Prostate gland (tissue), 2 donors: ENCODE results near the gene PDGFC. TPM values are rescaled to one million over a fixed set of nuclear protein-coding genes. Genes with fewer than 3 reads are reported as not detected.

Experiments used
- DNase-seq: peaks from one replicate; pipeline ENCODE4 v3.0.0-alpha.2; 2019; ENCODE audit warnings: low spot score
- H3K27ac ChIP-seq, 2 donors: fragments of 200-600 bp; sonication (generic); 2 replicates each; pipeline ENCODE4 v1.5.1; 2017 to 2019
- H3K27me3 ChIP-seq: fragments of 200-600 bp; sonication (generic); replicated peaks from 2 replicates; pipeline ENCODE4 v1.5.1; 2019; ENCODE audit not compliant: insufficient read depth
- H3K36me3 ChIP-seq, 2 donors: fragments of 200-600 bp; sonication (generic); 1 replicate in 1 of 2; 2 replicates in 1 of 2; pipeline versions ENCODE4 v1.5.1 to v1.8.1; 2017 to 2019
- H3K4me1 ChIP-seq: fragments of 200-600 bp; sonication (generic); replicated peaks from 2 replicates; pipeline ENCODE4 v1.5.1; 2019
- H3K4me3 ChIP-seq, 2 donors: fragments of 200-600 bp; sonication (generic); 2 replicates each; pipeline ENCODE4 v1.5.1; 2017 to 2019
- H3K9me3 ChIP-seq: fragments of 200-600 bp; sonication (generic); 2 replicates; pipeline ENCODE4 v1.5.1; 2017
- POLR2A ChIP-seq: fragments of 450-650 bp; IDR thresholded peaks from one replicate; pipeline ENCODE4 v1.6.1; 2016; ENCODE audit warnings: antibody characterized with exemption, mild to moderate bottlenecking
- POLR2AphosphoS5 ChIP-seq: sonication (generic); formaldehyde crosslinking; IDR thresholded peaks from one replicate; pipeline ENCODE4 v1.6.1; 2017; ENCODE audit warnings: antibody characterized with exemption
- WGBS: methylation state at CpG from one replicate; pipeline ENCODE4 v1.1.5; 2018; 5-methylcytosine and 5-hydroxymethylcytosine counted together
- intact Hi-C: fragments of 100-400 bp; cut with DNase I; formaldehyde crosslinking; loops from one replicate; pipeline ENCODE4 v1.14.2; 2022
- total RNA-seq, 2 donors: library from RNA; depleted of rRNA; stranded (reverse); fragments of >200 nt; gene quantifications; one replicate each; pipeline ENCODE4 v1.1.0, GENCODE V29; 2016
- TF ChIP-seq, protein P1 (sequence below), 4 experiments: fragments of 200-600 bp in 2 of 4; fragments of 450-650 bp in 2 of 4; sonication (generic) in 2 of 4; IDR thresholded peaks; 1 replicate in 3 of 4; 2 replicates in 1 of 4; pipeline ENCODE4 v1.5.1; 2016 to 2019; ENCODE audit warnings: antibody characterized with exemption in 4 of 4, mild to moderate bottlenecking in 2 of 4, moderate library complexity in 2 of 4

The PDGFC gene
- total RNA-seq, 2 donors from 2014 or later = 18.6 to 36.8 TPM

DNA sequence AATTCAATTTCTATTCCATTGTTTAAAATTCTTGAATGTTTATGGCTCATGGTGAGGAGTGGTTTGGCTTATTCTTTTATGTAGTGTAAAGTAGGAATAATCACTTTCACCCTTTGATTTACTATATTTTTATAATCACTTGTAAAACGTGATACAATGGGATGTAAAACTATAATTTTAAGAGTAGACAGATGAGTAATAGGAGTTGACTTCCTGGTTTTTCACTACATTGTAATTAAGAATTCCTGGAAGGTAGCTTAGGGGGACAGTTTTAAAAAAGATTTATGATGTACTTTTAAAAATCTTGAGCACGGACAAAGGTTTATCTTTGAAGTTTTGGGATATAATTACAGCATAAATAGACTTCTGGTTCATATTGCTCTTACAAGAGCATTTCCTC is 65.3 kb downstream of the PDGFC start:
- Histone ChIP-seq H3K4me3 (no peak overlapping the region), H3K4me1 (no peaks in the 10 kb centered on the region), H3K36me3 (no peaks in the 10 kb centered on the region), H3K27ac (no peak overlapping the region), H3K27me3 (no peaks in the 10 kb centered on the region), H3K9me3 (no peaks in the 10 kb centered on the region)
- TF ChIP-seq, protein P1, sequence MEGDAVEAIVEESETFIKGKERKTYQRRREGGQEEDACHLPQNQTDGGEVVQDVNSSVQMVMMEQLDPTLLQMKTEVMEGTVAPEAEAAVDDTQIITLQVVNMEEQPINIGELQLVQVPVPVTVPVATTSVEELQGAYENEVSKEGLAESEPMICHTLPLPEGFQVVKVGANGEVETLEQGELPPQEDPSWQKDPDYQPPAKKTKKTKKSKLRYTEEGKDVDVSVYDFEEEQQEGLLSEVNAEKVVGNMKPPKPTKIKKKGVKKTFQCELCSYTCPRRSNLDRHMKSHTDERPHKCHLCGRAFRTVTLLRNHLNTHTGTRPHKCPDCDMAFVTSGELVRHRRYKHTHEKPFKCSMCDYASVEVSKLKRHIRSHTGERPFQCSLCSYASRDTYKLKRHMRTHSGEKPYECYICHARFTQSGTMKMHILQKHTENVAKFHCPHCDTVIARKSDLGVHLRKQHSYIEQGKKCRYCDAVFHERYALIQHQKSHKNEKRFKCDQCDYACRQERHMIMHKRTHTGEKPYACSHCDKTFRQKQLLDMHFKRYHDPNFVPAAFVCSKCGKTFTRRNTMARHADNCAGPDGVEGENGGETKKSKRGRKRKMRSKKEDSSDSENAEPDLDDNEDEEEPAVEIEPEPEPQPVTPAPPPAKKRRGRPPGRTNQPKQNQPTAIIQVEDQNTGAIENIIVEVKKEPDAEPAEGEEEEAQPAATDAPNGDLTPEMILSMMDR (IDR thresholded peaks at IDR 0.05) = no peak
- TF ChIP-seq POLR2A = no peak
- no peak for TF ChIP-seq POLR2AphosphoS5
- no peak for DNase-seq
- intact Hi-C loops = no loop called here
- WGBS = 6% methylated on average over 2 of the region's 2 CpGs

DNA sequence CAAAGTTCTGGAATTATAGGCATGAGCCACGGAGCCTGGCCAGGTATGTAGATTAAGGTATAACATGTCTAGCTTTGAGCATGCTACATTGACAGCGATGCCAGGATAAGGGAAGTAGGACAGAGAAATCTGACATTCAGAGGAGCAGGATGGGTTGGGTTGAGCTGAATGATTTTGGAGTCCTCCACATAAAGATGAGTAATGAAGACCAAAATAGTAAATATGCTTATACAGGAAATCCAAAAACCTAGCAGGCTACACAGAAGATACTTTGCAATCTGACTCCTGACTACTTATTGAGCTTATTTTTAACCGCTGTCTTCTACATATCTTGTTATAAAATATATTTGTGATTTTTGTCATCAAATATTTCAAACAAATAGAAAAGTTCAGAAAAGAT is 69.7 kb downstream of the PDGFC start:
- Histone ChIP-seq H3K9me3 (no peaks in the 10 kb centered on the region), H3K36me3 (no peaks in the 10 kb centered on the region), H3K27ac (no peak overlapping the region), H3K4me1 (no peaks in the 10 kb centered on the region), H3K4me3 (no peak overlapping the region), H3K27me3 (no peaks in the 10 kb centered on the region)
- 88% methylated on average over 3 of the region's 3 CpGs for WGBS
- intact Hi-C loops = no loop called here
- no peak for TF ChIP-seq POLR2A
- TF ChIP-seq POLR2AphosphoS5 = no peak
- TF ChIP-seq, protein P1 (IDR thresholded peaks at IDR 0.05) = no peak
- no peak for DNase-seq

DNA sequence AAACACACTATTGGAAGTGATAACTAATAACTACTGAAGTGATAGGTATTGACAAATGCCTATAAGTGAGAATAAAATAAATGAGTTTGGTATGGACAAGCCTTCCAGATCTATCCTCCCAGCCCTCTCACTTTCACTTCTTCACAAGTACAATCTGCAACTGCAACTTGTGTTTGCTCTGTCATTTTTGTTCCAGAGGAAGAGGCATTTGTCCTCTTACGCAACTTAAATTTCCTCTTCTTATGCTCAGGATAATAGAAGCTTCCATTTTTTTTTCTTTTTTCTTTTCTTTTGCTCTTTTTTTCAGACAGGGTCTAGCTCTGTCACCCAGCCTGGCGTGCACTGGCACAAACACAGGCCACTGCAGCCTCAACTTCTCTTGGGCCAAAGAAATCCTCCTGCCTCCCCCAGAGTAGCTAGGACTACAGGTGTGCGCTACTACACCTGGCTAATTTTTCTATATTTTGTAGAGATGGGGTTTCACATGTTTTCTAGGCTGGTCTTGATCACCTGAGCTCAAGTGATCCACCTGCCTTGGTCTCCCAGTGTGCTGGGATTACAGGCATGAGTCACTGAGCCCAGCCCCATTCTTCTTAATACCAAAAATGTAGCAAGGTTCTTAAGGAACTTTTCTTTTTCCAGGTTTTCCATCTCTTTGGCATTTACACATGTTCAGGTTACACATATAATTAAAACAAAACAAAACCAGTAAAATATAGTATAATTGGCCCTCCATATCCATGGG is 73.1 kb downstream of the PDGFC start:
- intact Hi-C loops = no loop called here
- Histone ChIP-seq H3K27me3 (no peaks in the 10 kb centered on the region), H3K4me3 (no peak overlapping the region), H3K27ac (no peak overlapping the region), H3K36me3 (no peaks in the 10 kb centered on the region), H3K9me3 (no peaks in the 10 kb centered on the region), H3K4me1 (no peaks in the 10 kb centered on the region)
- no peak for DNase-seq
- WGBS = 79% methylated on average over 3 of the region's 3 CpGs
- TF ChIP-seq, protein P1 (IDR thresholded peaks at IDR 0.05) = no peak
- TF ChIP-seq POLR2A (no peak), POLR2AphosphoS5 (no peak)

DNA sequence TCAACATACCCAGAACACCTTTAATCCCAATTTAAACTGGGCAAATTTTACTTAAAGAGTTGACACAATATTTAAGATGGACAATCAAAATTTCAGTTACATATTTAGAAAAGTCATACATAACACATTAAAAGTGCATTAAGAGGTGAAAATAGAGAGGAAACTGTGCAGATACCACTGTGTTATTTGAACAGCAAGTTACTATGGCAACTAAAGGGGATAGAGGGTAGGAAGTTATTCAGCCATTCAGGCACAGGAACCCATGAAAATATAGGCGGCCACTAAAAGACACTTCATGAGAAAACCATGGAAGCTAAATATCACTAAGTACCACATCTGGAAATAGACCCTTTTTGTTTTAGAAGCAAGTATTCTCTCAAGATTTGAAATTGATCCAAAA is 75.1 kb downstream of the PDGFC start:
- DNase-seq = no peak
- TF ChIP-seq POLR2A (no peak), POLR2AphosphoS5 (no peak)
- TF ChIP-seq, protein P1 (IDR thresholded peaks at IDR 0.05) = no peak
- intact Hi-C loops = no loop called here

DNA sequence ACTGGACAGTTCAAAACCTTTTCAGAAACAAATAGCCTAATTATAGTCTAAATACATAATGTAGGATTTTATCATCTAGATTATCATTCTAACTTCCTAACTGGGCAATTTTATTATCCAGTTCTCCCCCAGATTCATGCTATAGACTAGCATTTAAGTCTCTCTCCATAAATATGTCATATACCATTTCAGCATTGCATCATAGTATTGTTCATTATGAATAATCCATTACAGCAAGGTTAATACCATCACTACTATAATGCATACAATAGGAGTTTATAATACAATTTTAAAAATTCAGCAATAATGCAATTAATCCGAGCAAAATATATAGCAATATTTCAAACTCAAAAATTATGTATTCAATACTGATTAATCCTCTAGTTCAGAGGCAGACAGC is 77.4 kb downstream of the PDGFC start:
- Histone ChIP-seq H3K4me1 (no peaks in the 10 kb centered on the region), H3K9me3 (no peaks in the 10 kb centered on the region), H3K4me3 (no peak overlapping the region), H3K36me3 (no peaks in the 10 kb centered on the region), H3K27me3 (no peaks in the 10 kb centered on the region), H3K27ac (no peak overlapping the region)
- intact Hi-C loops = no loop called here
- 96% methylated on average over 1 of the region's 1 CpG for WGBS
- TF ChIP-seq POLR2AphosphoS5 = no peak
- TF ChIP-seq POLR2A = no peak
- TF ChIP-seq, protein P1 (IDR thresholded peaks at IDR 0.05) = no peak
- DNase-seq = no peak

More for the DNA sequence above, 75.1 kb downstream of the PDGFC start:
- H3K4me3 ChIP-seq = no peak overlapping the region
- H3K27me3 ChIP-seq = no peaks in the 10 kb centered on the region
- no peaks in the 10 kb centered on the region for H3K9me3 ChIP-seq
- H3K27ac ChIP-seq = no peak overlapping the region
- WGBS = 71% methylated on average over 1 of the region's 1 CpG
- no peaks in the 10 kb centered on the region for H3K36me3 ChIP-seq
- no peaks in the 10 kb centered on the region for H3K4me1 ChIP-seq
